B cell (primary cell): Measurements from ENCODE around the gene UQCRH.
"Not testable (repeated sequence)": the region's sequence is repeated elsewhere in the genome, so short reads cannot be mapped to it uniquely, and the experiment has no call there.

Experiments used
- CTCF ChIP-seq: fragments of 200-600 bp; IDR thresholded peaks from one replicate; pipeline ENCODE4 v1.8.0; 2022; ENCODE audit warnings: antibody characterized with exemption, mild to moderate bottlenecking
- EZH2 ChIP-seq: IDR thresholded peaks from 2 replicates; pipeline ENCODE4 v1.6.1; 2012; ENCODE audit warnings: borderline replicate concordance, low read depth, mild to moderate bottlenecking, moderate library complexity, low read length; ENCODE audit not compliant: insufficient read depth, poor library complexity, severe bottlenecking

GRCh38 chr1:46319301-46319700 lies 15.8 kb downstream of the UQCRH start:
- not testable (repeated sequence) for TF ChIP-seq CTCF, EZH2
